H1 (cell line): ENCODE data around the gene CEP135. TPM values are rescaled to one million over a fixed set of nuclear protein-coding genes. Genes with fewer than 3 reads are reported as not detected.

ENCODE experiments used
- CTCF ChIA-PET: fragments of 300-600 bp; sonication (Branson Sonifier 250); formaldehyde crosslinking; loops from one replicate; lab custom pipeline; 2021; ENCODE audit not compliant: partially characterized antibody; lab: Charles Lee
- POLR2A ChIA-PET: fragments of 300-600 bp; sonication (Branson Sonifier 250); formaldehyde crosslinking; loops from one replicate; lab custom pipeline; 2021; ENCODE audit warnings: inconsistent platforms; ENCODE audit not compliant: partially characterized antibody; lab: Charles Lee
- DNase-seq, 2 experiments: peaks; one replicate each; pipeline versions ENCODE4 v3.0.0 to v3.0.0-alpha.2; 2010 to 2022; ENCODE audit warnings: low spot score in 2 of 2, low read depth in 1 of 2, mixed read lengths in 1 of 2
- FAIRE-seq: peaks from 2 replicates; lab custom pipeline; 2011; peaks lifted over from hg19 to GRCh38; lab: Jason Lieb, UNC
- H2AFZ ChIP-seq: 2 replicates; pipeline ENCODE4 v1.8.1; 2012; ENCODE audit warnings: low read length, inconsistent platforms
- H2AK5ac ChIP-seq: 2 replicates; pipeline ENCODE4 v1.6.1; 2013; ENCODE audit warnings: low read depth, low read length
- H2BK120ac ChIP-seq: replicated peaks from 2 replicates; pipeline ENCODE3; 2013; ENCODE audit warnings: low read depth, low read length, inconsistent platforms
- H2BK12ac ChIP-seq: 2 replicates; pipeline ENCODE4 v1.6.1; 2013; ENCODE audit warnings: low read depth, low read length
- H2BK15ac ChIP-seq: 2 replicates; pipeline ENCODE4 v1.6.1; 2013; ENCODE audit warnings: low read length
- H2BK20ac ChIP-seq: 2 replicates; pipeline ENCODE4 v1.6.1; 2013; ENCODE audit warnings: low read length
- H2BK5ac ChIP-seq: 2 replicates; pipeline ENCODE4 v1.6.1; 2013; ENCODE audit warnings: low read depth, low read length
- H3K14ac ChIP-seq: 2 replicates; pipeline ENCODE4 v1.6.1; 2013; ENCODE audit warnings: inconsistent platforms; ENCODE audit not compliant: insufficient read length
- H3K18ac ChIP-seq: 2 replicates; pipeline ENCODE4 v1.6.1; 2013; ENCODE audit warnings: low read length; ENCODE audit errors: extremely low read depth
- H3K23ac ChIP-seq: 2 replicates; pipeline ENCODE4 v1.6.1; 2013; ENCODE audit warnings: inconsistent platforms; ENCODE audit not compliant: insufficient read length
- H3K23me2 ChIP-seq: 2 replicates; pipeline ENCODE4 v1.6.1; 2013; ENCODE audit warnings: low read depth, low read length
- H3K27ac ChIP-seq: 2 replicates; pipeline ENCODE4 v1.6.1; 2011; ENCODE audit warnings: low read depth, low read length, inconsistent platforms
- H3K27me3 ChIP-seq, 4 experiments: replicated peaks in 1 of 4; 1 replicate in 1 of 4; 2 replicates in 3 of 4; pipeline versions ENCODE4 v1.6.1 to v1.8.1; 2011 to 2013; ENCODE audit warnings: low read length in 3 of 4, mild to moderate bottlenecking in 3 of 4, inconsistent platforms in 2 of 4, mixed read lengths in 2 of 4, moderate library complexity in 1 of 4; ENCODE audit not compliant: control insufficient read depth in 3 of 4, insufficient read depth in 3 of 4; ENCODE audit errors: extremely low read depth in 1 of 4
- H3K36me3 ChIP-seq, 4 experiments: 2 replicates each; pipeline versions ENCODE4 v1.6.1 to v1.8.1; 2011 to 2013; ENCODE audit warnings: mild to moderate bottlenecking in 4 of 4, low read length in 3 of 4, moderate library complexity in 2 of 4, control low read depth in 1 of 4, inconsistent platforms in 1 of 4; ENCODE audit not compliant: insufficient read depth in 4 of 4, control insufficient read depth in 2 of 4
- H3K4ac ChIP-seq: replicated peaks from 2 replicates; pipeline ENCODE3; 2013; ENCODE audit warnings: low read length, low read depth, mixed read lengths, inconsistent platforms; ENCODE audit not compliant: insufficient read length
- H3K4me1 ChIP-seq, 4 experiments: replicated peaks in 1 of 4; 1 replicate in 1 of 4; 2 replicates in 3 of 4; pipeline versions ENCODE4 v1.6.1 to v1.8.1; 2011 to 2013; ENCODE audit warnings: low read length in 3 of 4, inconsistent platforms in 2 of 4, mixed read lengths in 1 of 4; ENCODE audit not compliant: insufficient read depth in 4 of 4, control insufficient read depth in 3 of 4
- H3K4me2 ChIP-seq, 2 experiments: 2 replicates each; pipeline versions ENCODE4 v1.6.1 to v1.8.1; 2011 to 2013; ENCODE audit warnings: low read depth in 2 of 2, low read length in 2 of 2, control low read depth in 1 of 2, inconsistent platforms in 1 of 2, mild to moderate bottlenecking in 1 of 2; ENCODE audit not compliant: insufficient read depth in 1 of 2
- H3K4me3 ChIP-seq, 4 experiments: fragments of 200-600, 300-600 bp in 1 of 4; sonication (generic), shearing (Covaris generic), sonication (Bioruptor Twin) in 1 of 4; 2 replicates each; pipeline versions ENCODE4 v1.5.1 to v1.8.1; 2011 to 2016; ENCODE audit warnings: low read length in 4 of 4, low read depth in 3 of 4, control low read depth in 2 of 4, inconsistent platforms in 2 of 4, mild to moderate bottlenecking in 2 of 4, mixed read lengths in 1 of 4, moderate library complexity in 1 of 4; ENCODE audit not compliant: insufficient read depth in 2 of 4; ENCODE audit errors: extremely low read depth in 1 of 4
- H3K56ac ChIP-seq: replicated peaks from 2 replicates; pipeline ENCODE3; 2013; ENCODE audit warnings: low read depth, mild to moderate bottlenecking, mixed read lengths, low read length, inconsistent platforms; ENCODE audit not compliant: insufficient read length
- H3K79me1 ChIP-seq: 2 replicates; pipeline ENCODE4 v1.6.1; 2013; ENCODE audit warnings: low read depth, low read length, control low read depth
- H3K79me2 ChIP-seq, 2 experiments: 2 replicates each; pipeline versions ENCODE4 v1.6.1 to v1.8.1; 2012 to 2013; ENCODE audit warnings: low read length in 2 of 2, mild to moderate bottlenecking in 2 of 2, inconsistent platforms in 1 of 2; ENCODE audit not compliant: insufficient read depth in 2 of 2, control insufficient read depth in 1 of 2
- H3K9ac ChIP-seq, 4 experiments: replicated peaks in 1 of 4; 1 replicate in 1 of 4; 2 replicates in 3 of 4; pipeline versions ENCODE4 v1.6.1 to v1.8.1; 2011 to 2013; ENCODE audit warnings: low read depth in 3 of 4, low read length in 3 of 4, control low read depth in 2 of 4, mild to moderate bottlenecking in 2 of 4, moderate library complexity in 2 of 4, inconsistent platforms in 1 of 4; ENCODE audit errors: extremely low read depth in 1 of 4
- H3K9me3 ChIP-seq, 2 experiments: 2 replicates each; pipeline versions ENCODE4 v1.6.1 to v1.8.1; 2012 to 2013; ENCODE audit warnings: mild to moderate bottlenecking in 2 of 2, moderate library complexity in 2 of 2, control low read depth in 1 of 2, inconsistent platforms in 1 of 2, low read depth in 1 of 2, low read length in 1 of 2, mixed read lengths in 1 of 2; ENCODE audit not compliant: insufficient read depth in 2 of 2
- H4K20me1 ChIP-seq, 2 experiments: replicated peaks in 1 of 2; 2 replicates each; pipeline versions ENCODE3 to v1.8.1; 2011 to 2013; ENCODE audit warnings: inconsistent platforms in 2 of 2, low read length in 2 of 2, mild to moderate bottlenecking in 1 of 2; ENCODE audit not compliant: insufficient read depth in 2 of 2, control insufficient read depth in 1 of 2
- H4K5ac ChIP-seq: 2 replicates; pipeline ENCODE4 v1.6.1; 2013; ENCODE audit warnings: low read length, low read depth, mixed read lengths, inconsistent platforms; ENCODE audit not compliant: insufficient read length
- H4K8ac ChIP-seq: 2 replicates; pipeline ENCODE4 v1.8.0; 2013; ENCODE audit warnings: mild to moderate bottlenecking, moderate library complexity, low read length, inconsistent platforms; ENCODE audit not compliant: insufficient read depth; ENCODE audit errors: extremely low read depth
- H4K91ac ChIP-seq: replicated peaks from 2 replicates; pipeline ENCODE3; 2013; ENCODE audit warnings: low read length, mixed read lengths, inconsistent platforms; ENCODE audit not compliant: insufficient read length
- BACH1 ChIP-seq: IDR thresholded peaks from 2 replicates; pipeline ENCODE4 v1.6.1; 2012; ENCODE audit warnings: low read length, improper control_type of control experiment
- CBX5 ChIP-seq: fragments of 300-800, 300-1000 bp; sonication (generic); IDR thresholded peaks from 2 replicates; pipeline ENCODE4 v1.7.1; 2016; ENCODE audit warnings: antibody characterized with exemption, low read length, low read depth
- CTCF ChIP-seq, 3 experiments: IDR thresholded peaks; 1 replicate in 2 of 3; 2 replicates in 1 of 3; pipeline versions ENCODE4 v1.5.1 to v1.6.1; 2011; ENCODE audit warnings: low read length in 3 of 3, mild to moderate bottlenecking in 3 of 3, inconsistent platforms in 2 of 3, low read depth in 1 of 3, moderate library complexity in 1 of 3; ENCODE audit not compliant: insufficient read depth in 1 of 3; ENCODE audit errors: control extremely low read depth in 1 of 3
- FOSL1 ChIP-seq: IDR thresholded peaks from 2 replicates; pipeline ENCODE4 v1.6.1; 2011; ENCODE audit warnings: mild to moderate bottlenecking, low read depth, low read length, moderate library complexity; ENCODE audit not compliant: insufficient read depth
- KDM1A ChIP-seq: fragments of 200-600, 300-600 bp; sonication (generic); IDR thresholded peaks from 2 replicates; pipeline ENCODE4 v1.7.1; 2016; ENCODE audit warnings: mild to moderate bottlenecking, low read length, borderline replicate concordance
- NANOG ChIP-seq: IDR thresholded peaks from 2 replicates; pipeline ENCODE4 v1.6.1; 2011; ENCODE audit warnings: low read length, low read depth, mild to moderate bottlenecking, inconsistent platforms; ENCODE audit not compliant: insufficient read depth, poor library complexity, severe bottlenecking
- RAD21 ChIP-seq, 2 experiments: IDR thresholded peaks in 1 of 2; conservative IDR thresholded peaks in 1 of 2; 2 replicates each; pipeline ENCODE4 v1.6.1; 2011; ENCODE audit warnings: low read depth in 2 of 2, low read length in 2 of 2, improper control_type of control experiment in 1 of 2, inconsistent platforms in 1 of 2, mild to moderate bottlenecking in 1 of 2, moderate library complexity in 1 of 2
- RFX5 ChIP-seq: IDR thresholded peaks from 2 replicates; pipeline ENCODE4 v1.6.1; 2011; ENCODE audit warnings: low read depth, low read length, improper control_type of control experiment, borderline replicate concordance
- SUZ12 ChIP-seq: fragments of 200-600 bp; sonication (generic); IDR thresholded peaks from 2 replicates; pipeline ENCODE4 v1.6.1; 2012; ENCODE audit warnings: mild to moderate bottlenecking, inconsistent platforms, low read length, moderate library complexity, mixed read lengths
- TCF12 ChIP-seq: IDR thresholded peaks from 2 replicates; pipeline ENCODE4 v1.6.1; 2011; ENCODE audit warnings: low read depth, mild to moderate bottlenecking, low read length
- WGBS, 2 experiments: shearing (Covaris generic) in 1 of 2; methylation state at CpG; one replicate each; pipeline versions ENCODE4 v1.1.6 to v1.1.7; 2013 to 2015; ENCODE audit warnings: low lambda C conversion rate in 2 of 2, mixed read lengths in 2 of 2, inconsistent platforms in 1 of 2, low coverage in 1 of 2, missing lambda C conversion rate in 1 of 2; ENCODE audit not compliant: insufficient replicate concordance in 2 of 2, insufficient coverage in 1 of 2, insufficient read length in 1 of 2; ENCODE audit errors: extremely low coverage in 1 of 2, missing lambda C conversion rate in 1 of 2; 5-methylcytosine and 5-hydroxymethylcytosine counted together
- polyA plus RNA-seq, 7 experiments: library from polyadenylated mRNA; depleted of rRNA in 3 of 7; stranded (reverse) in 5 of 7; unstranded in 2 of 7; fragments of >200 nt in 5 of 7; fragments of 200-250 nt in 2 of 7; gene quantifications; 1 replicate in 5 of 7; 2 replicates in 1 of 7; 4 replicates in 1 of 7; pipeline versions ENCODE4 v1.2.1 to v1.2.3, GENCODE V29; 2011 to 2013; ENCODE audit warnings: missing spikeins in 2 of 7, mixed read lengths in 2 of 7
- total RNA-seq: library from RNA; stranded (reverse); fragmentation: NEBNext Ultra II Directional; extraction: Animal tissue kit (Norgen Biotek cat#: 25700); gene quantifications from 2 replicates; pipeline ENCODE4 v1.2.1, GENCODE V29; 2021

Gene CEP135
- total and polyA plus RNA-seq, 2 of the 8 experiments (the other 6 are each of a cell fraction or from before 2014, with no cell fraction given): 2.7 to 14.5 TPM

DNA sequence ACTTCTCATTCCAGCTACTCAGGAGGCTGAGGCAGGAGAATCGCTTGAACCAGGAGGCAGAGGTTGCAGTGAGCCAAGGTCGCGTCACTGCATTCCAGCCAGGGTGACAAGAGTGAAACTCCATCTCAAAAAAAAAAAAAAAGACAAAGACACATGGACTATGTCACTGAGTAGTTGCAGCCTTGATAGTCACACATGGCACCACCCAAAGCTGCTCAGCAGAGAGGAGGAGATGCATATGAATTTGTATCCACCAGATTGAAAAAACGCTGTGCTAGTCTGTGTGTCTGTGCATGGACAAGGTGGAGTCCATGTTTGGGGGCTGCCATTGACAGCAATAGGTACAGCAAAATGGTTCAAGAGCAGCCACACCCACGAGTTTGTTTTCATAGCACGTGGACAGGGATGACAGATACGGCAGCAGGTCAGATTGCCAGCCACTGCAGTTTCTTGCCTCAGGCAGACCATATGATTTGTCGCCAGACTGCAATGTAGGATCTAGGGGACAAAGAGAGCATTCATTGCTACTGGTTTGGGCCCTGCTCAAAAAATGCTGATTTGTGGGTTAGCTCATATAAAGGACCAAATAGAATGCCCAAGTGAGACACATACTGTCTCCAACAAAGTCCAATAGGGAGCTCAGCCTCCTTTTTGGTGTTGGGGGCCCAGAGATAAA is 89.9 kb downstream of the CEP135 start:
- H3K79me1 ChIP-seq: no peaks in the 10 kb centered on the region
- H2AK5ac ChIP-seq: no peak overlapping the region
- no peak overlapping the region for H3K27ac ChIP-seq
- H2AFZ ChIP-seq: no peak overlapping the region
- H3K9me3 ChIP-seq: no peaks in the 10 kb centered on the region
- H3K36me3 ChIP-seq: no peaks in the 10 kb centered on the region
- no peak overlapping the region for H2BK15ac ChIP-seq
- no peak for FAIRE-seq
- no peak overlapping the region for H2BK20ac ChIP-seq
- H2BK12ac ChIP-seq: no peak overlapping the region
- no peak overlapping the region for H2BK5ac ChIP-seq
- H3K4me3 ChIP-seq: no peak overlapping the region
- H3K27me3 ChIP-seq: no peaks in the 10 kb centered on the region; a peak in 1 of 7 replicates
- H3K79me2 ChIP-seq: no peaks in the 10 kb centered on the region
- peaks cover 0 to 7% (median 3%) of the 10 kb centered on the region in 4 experiments; a peak in 3 of 7 replicates for H3K4me1 ChIP-seq
- ChIA-PET POLR2A (interaction anchor here (1.3 to 2.2 kb wide), 3 partner anchors 10 to 27 kb away, joined by 4 to 9 read pairs (median 5); a partner anchor contains a TSS), CTCF (interaction anchor here (0.6 kb wide), 1 partner anchor 74 kb away, joined by 4 read pairs; no protein-coding TSS in a partner anchor)
- no peak overlapping the region for H3K56ac ChIP-seq
- H3K4ac ChIP-seq: no peak overlapping the region
- H3K23me2 ChIP-seq: no peaks in the 10 kb centered on the region
- H3K14ac ChIP-seq: no peak overlapping the region
- WGBS, 2 experiments: 95% methylated on average over 8 of the region's 8 CpGs; no CpG with 5 or more reads in 1 of the 2 experiments
- no peak overlapping the region for H4K8ac ChIP-seq
- H3K18ac ChIP-seq: no peak overlapping the region
- DNase-seq: no peak
- no peak overlapping the region for H2BK120ac ChIP-seq
- H4K91ac ChIP-seq: no peak overlapping the region
- no peak overlapping the region for H3K4me2 ChIP-seq
- no peak overlapping the region for H4K5ac ChIP-seq
- no peak overlapping the region for H3K23ac ChIP-seq
- H3K9ac ChIP-seq: no peak overlapping the region
- H4K20me1 ChIP-seq: no peaks in the 10 kb centered on the region
- no peak for TF ChIP-seq SUZ12
- no peak for TF ChIP-seq KDM1A
- no peak for TF ChIP-seq RAD21 (IDR thresholded peaks at IDR 0.05 in 1 of 2, conservative IDR thresholded peaks at IDR 0.05 in 1 of 2; ENCODE audit: low read depth in 2 of 2, low read length in 2 of 2)
- TF ChIP-seq RFX5: no peak
- no peak for TF ChIP-seq BACH1
- no peak for TF ChIP-seq CBX5
- no peak for TF ChIP-seq FOSL1
- TF ChIP-seq TCF12: no peak
- TF ChIP-seq NANOG: no peak
- TF ChIP-seq CTCF (IDR thresholded peaks at IDR 0.05; ENCODE audit: control extremely low read depth in 1 of 3, insufficient read depth in 1 of 3, low read depth in 1 of 3, low read length in 3 of 3): no peak
